Astrocyte (in vitro differentiated cells and primary cell): ENCODE results near the gene CDKN2AIP. TPM values are rescaled to one million over a fixed set of nuclear protein-coding genes. Genes with fewer than 3 reads are reported as not detected.
"Not testable (repeated sequence)": the region's sequence is repeated elsewhere in the genome, so short reads cannot be mapped to it uniquely, and the experiment has no call there.

ENCODE experiments used
- DNase-seq: peaks from one replicate; pipeline ENCODE4 v3.0.0-alpha.2; 2010; ENCODE audit warnings: low read depth
- FAIRE-seq: peaks from 2 replicates; lab custom pipeline; 2011; peaks lifted over from hg19 to GRCh38; lab: Jason Lieb, UNC
- H2AFZ ChIP-seq: 2 replicates; pipeline ENCODE4 v1.6.0; 2012; ENCODE audit warnings: low read depth, low read length, inconsistent platforms
- H3K27ac ChIP-seq: 2 replicates; pipeline ENCODE4 v1.5.1; 2011; ENCODE audit warnings: low read depth, low read length, inconsistent platforms
- H3K27me3 ChIP-seq: 2 replicates; pipeline ENCODE4 v1.6.0; 2011; ENCODE audit warnings: low read length, inconsistent platforms; ENCODE audit not compliant: insufficient read depth
- H3K36me3 ChIP-seq: 2 replicates; pipeline ENCODE4 v1.5.1; 2011; ENCODE audit warnings: low read length, inconsistent platforms; ENCODE audit not compliant: insufficient read depth
- H3K4me1 ChIP-seq: 2 replicates; pipeline ENCODE4 v1.5.1; 2011; ENCODE audit warnings: low read length, inconsistent platforms; ENCODE audit not compliant: insufficient read depth
- H3K4me2 ChIP-seq: 2 replicates; pipeline ENCODE4 v1.6.0; 2012; ENCODE audit warnings: low read length, inconsistent platforms
- H3K4me3 ChIP-seq: 2 replicates; pipeline ENCODE4 v1.5.1; 2011; ENCODE audit warnings: low read depth, mild to moderate bottlenecking, low read length, inconsistent platforms; ENCODE audit not compliant: insufficient read depth
- H3K79me2 ChIP-seq: 2 replicates; pipeline ENCODE4 v1.6.0; 2012; ENCODE audit warnings: mild to moderate bottlenecking, low read length, inconsistent platforms; ENCODE audit not compliant: insufficient read depth
- H3K9ac ChIP-seq: 2 replicates; pipeline ENCODE4 v1.6.0; 2012; ENCODE audit warnings: mild to moderate bottlenecking, low read length, inconsistent platforms
- H3K9me3 ChIP-seq: 2 replicates; pipeline ENCODE4 v1.5.1; 2012; ENCODE audit warnings: low read depth, mild to moderate bottlenecking, low read length, inconsistent platforms; ENCODE audit not compliant: insufficient read depth
- H4K20me1 ChIP-seq: 2 replicates; pipeline ENCODE4 v1.6.0; 2012; ENCODE audit warnings: low read length, inconsistent platforms; ENCODE audit not compliant: insufficient read depth
- H3K27ac Mint-ChIP-seq: one replicate; pipeline ENCODE4 v1.8.0; 2021; ENCODE audit warnings: mild to moderate bottlenecking, mixed read lengths; ENCODE audit not compliant: unreplicated experiment
- H3K27me3 Mint-ChIP-seq: one replicate; pipeline ENCODE4 v1.8.0; 2021; ENCODE audit warnings: low read depth, mixed read lengths; ENCODE audit not compliant: unreplicated experiment
- H3K36me3 Mint-ChIP-seq: one replicate; pipeline ENCODE4 v1.8.0; 2021; ENCODE audit warnings: low read depth, mixed read lengths; ENCODE audit not compliant: unreplicated experiment
- H3K4me1 Mint-ChIP-seq: one replicate; pipeline ENCODE4 v1.8.0; 2021; ENCODE audit warnings: low read depth, mixed read lengths; ENCODE audit not compliant: unreplicated experiment
- H3K4me3 Mint-ChIP-seq: one replicate; pipeline ENCODE4 v1.8.0; 2021; ENCODE audit warnings: mild to moderate bottlenecking, moderate library complexity, mixed read lengths; ENCODE audit not compliant: unreplicated experiment
- H3K9me3 Mint-ChIP-seq: one replicate; pipeline ENCODE4 v1.8.0; 2021; ENCODE audit warnings: mild to moderate bottlenecking, mixed read lengths; ENCODE audit not compliant: unreplicated experiment
- EZH2 ChIP-seq: IDR thresholded peaks from 2 replicates; pipeline ENCODE4 v1.6.1; 2012; ENCODE audit warnings: mild to moderate bottlenecking, low read length, inconsistent platforms; ENCODE audit not compliant: insufficient read depth
- total RNA-seq: library from RNA; stranded (reverse); gene quantifications from 2 replicates; pipeline ENCODE4 v1.2.1, GENCODE V29; 2021
- TF ChIP-seq, protein P1 (sequence below): IDR thresholded peaks from 2 replicates; pipeline ENCODE4 v1.5.1; 2011; ENCODE audit warnings: low read depth, mild to moderate bottlenecking, inconsistent platforms, low read length, moderate library complexity; ENCODE audit not compliant: insufficient read depth

Gene CDKN2AIP
- total RNA-seq, 1 donor from 2014 or later, result 11.6 TPM

DNA sequence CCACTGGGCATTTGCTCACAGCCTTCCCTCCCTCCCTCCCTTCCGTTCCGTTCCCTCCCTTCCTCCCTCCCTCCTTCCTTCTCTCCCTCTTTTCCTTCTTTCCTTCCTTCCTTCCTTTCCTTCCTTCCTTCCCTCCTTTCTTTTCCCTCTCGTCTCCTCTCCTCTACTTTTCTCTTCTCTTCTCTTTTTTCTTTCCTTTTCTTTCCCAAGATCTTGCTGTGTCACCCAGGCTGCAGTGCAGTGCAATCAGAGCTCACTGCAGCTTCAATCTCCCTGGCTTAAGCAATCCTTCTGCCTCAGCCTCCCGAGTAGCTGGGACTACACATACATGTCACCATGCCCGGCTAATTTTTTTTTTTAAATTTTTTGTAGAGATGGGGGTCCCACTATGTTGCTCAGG, 33.7 kb downstream of the CDKN2AIP start:
- Histone ChIP-seq H3K27me3 (no peaks in the 10 kb centered on the region), H3K4me3 (no peak overlapping the region), H3K4me2 (no peak overlapping the region), H3K9ac (no peak overlapping the region), H3K4me1 (no peaks in the 10 kb centered on the region), H3K79me2 (no peaks in the 10 kb centered on the region), H4K20me1 (no peaks in the 10 kb centered on the region), H3K9me3 (no peaks in the 10 kb centered on the region), H3K27ac (no peak overlapping the region), H2AFZ (no peak overlapping the region), H3K36me3 (no peaks in the 10 kb centered on the region)
- TF ChIP-seq, protein P1, sequence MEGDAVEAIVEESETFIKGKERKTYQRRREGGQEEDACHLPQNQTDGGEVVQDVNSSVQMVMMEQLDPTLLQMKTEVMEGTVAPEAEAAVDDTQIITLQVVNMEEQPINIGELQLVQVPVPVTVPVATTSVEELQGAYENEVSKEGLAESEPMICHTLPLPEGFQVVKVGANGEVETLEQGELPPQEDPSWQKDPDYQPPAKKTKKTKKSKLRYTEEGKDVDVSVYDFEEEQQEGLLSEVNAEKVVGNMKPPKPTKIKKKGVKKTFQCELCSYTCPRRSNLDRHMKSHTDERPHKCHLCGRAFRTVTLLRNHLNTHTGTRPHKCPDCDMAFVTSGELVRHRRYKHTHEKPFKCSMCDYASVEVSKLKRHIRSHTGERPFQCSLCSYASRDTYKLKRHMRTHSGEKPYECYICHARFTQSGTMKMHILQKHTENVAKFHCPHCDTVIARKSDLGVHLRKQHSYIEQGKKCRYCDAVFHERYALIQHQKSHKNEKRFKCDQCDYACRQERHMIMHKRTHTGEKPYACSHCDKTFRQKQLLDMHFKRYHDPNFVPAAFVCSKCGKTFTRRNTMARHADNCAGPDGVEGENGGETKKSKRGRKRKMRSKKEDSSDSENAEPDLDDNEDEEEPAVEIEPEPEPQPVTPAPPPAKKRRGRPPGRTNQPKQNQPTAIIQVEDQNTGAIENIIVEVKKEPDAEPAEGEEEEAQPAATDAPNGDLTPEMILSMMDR, result no peak
- no peak for TF ChIP-seq EZH2
- DNase-seq (no peak), FAIRE-seq (no peak)
- Mint-ChIP-seq H3K4me3 (no peak overlapping the region), H3K4me1 (no peaks in the 10 kb centered on the region), H3K9me3 (no peaks in the 10 kb centered on the region), H3K27me3 (peaks cover 5% of the 10 kb centered on the region), H3K27ac (no peak overlapping the region), H3K36me3 (peaks cover 2% of the 10 kb centered on the region)

DNA sequence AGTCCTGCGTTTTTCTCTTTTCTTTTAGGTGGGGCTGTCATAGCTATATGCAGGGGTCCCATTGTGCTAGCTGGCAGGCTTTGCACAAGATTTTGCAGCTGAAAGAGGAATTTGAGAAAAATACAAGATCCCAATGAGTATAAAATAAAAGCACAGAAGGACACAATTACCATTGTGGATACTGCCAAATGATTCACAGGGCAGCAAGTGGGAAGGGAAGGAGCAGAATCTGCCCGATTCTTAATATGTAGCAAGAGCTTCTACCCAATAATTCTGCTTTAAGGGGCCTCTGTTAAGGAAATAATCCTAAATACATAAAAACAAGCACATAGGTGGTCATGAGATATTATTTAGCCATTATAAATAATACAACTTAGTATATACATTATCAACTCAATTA, 34.5 kb downstream of the CDKN2AIP start:
- Histone ChIP-seq H3K9me3 (no peaks in the 10 kb centered on the region), H3K79me2 (no peaks in the 10 kb centered on the region), H3K4me3 (no peak overlapping the region), H3K27ac (no peak overlapping the region), H3K36me3 (no peaks in the 10 kb centered on the region), H3K4me1 (no peaks in the 10 kb centered on the region), H2AFZ (no peak overlapping the region), H3K4me2 (no peak overlapping the region), H4K20me1 (no peaks in the 10 kb centered on the region), H3K9ac (no peak overlapping the region), H3K27me3 (no peaks in the 10 kb centered on the region)
- peaks cover 2% of the 10 kb centered on the region for H3K36me3 Mint-ChIP-seq
- H3K27me3 Mint-ChIP-seq, result peaks cover 5% of the 10 kb centered on the region
- H3K4me3 Mint-ChIP-seq, result no peak overlapping the region
- TF ChIP-seq EZH2, result no peak
- TF ChIP-seq, protein P1, result no peak
- DNase-seq (no peak), FAIRE-seq (no peak)
- no peak overlapping the region for H3K27ac Mint-ChIP-seq
- no peaks in the 10 kb centered on the region for H3K4me1 Mint-ChIP-seq
- peaks cover 2% of the 10 kb centered on the region for H3K9me3 Mint-ChIP-seq

DNA sequence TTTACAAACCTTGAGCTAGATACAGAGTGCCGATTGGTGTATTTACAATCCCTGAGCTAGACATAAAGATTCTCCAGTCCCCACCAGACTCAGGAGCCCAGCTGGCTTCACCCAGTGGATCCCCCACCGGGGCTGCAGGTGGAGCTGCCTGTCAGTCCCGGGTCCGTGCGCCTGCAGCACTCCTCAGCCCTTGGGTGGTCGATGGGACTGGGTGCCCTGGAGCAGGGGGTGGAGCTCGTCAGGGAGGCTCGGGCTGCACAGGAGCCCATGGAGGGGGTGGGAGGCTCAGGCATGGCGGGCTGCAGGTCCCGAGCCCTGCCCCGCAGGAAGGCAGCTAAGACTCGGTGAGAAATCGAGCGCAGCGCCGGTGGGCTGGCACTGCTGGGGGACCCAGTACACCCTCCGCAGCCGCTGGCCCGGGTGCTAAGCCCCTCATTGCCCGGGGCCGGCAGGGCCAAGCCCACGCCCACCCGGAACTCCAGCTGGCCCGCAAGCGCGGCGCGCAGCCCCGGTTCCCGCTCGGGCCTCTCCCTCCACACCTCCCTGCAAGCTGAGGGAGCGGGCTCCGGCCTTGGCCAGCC, 38.2 kb downstream of the CDKN2AIP start:
- H3K4me1 Mint-ChIP-seq, H3K4me3 ChIP-seq, H3K27me3 Mint-ChIP-seq, H3K27ac ChIP-seq, FAIRE-seq, DNase-seq, H3K36me3 Mint-ChIP-seq, H3K9me3 Mint-ChIP-seq, H3K9me3 ChIP-seq, H3K4me2 ChIP-seq, H4K20me1 ChIP-seq, H3K4me1 ChIP-seq, H2AFZ ChIP-seq, H3K36me3 ChIP-seq, H3K27me3 ChIP-seq, H3K79me2 ChIP-seq, H3K9ac ChIP-seq, H3K27ac Mint-ChIP-seq, H3K4me3 Mint-ChIP-seq: not testable (repeated sequence)
